GM19372 (cell line): ENCODE results near the gene PTBP3.
"Not testable (repeated sequence)": the region's sequence is repeated elsewhere in the genome, so short reads cannot be mapped to it uniquely, and the experiment has no call there.

Experiments
- ATAC-seq: cut with Tn5 transposase; IDR thresholded peaks from one replicate; pipeline ENCODE4 v1.9.1; 2021; ENCODE audit warnings: mild to moderate bottlenecking, low read depth, moderate library complexity; ENCODE audit not compliant: unreplicated experiment

PTBP3 gene

GRCh38 chr9:112323378-112323854, 10.0 kb downstream of the PTBP3 start:
- no peak for ATAC-seq

GRCh38 chr9:112322701-112323377, 10.6 kb downstream of the PTBP3 start:
- ATAC-seq = no peak

- no peak for ATAC-seq
These were observed 17.0 kb downstream of the PTBP3 start for GRCh38 chr9:112316258-112316943.

GRCh38 chr9:112315331-112316257, 17.8 kb downstream of the PTBP3 start:
- ATAC-seq = no peak

- no peak for ATAC-seq
These were observed 21.3 kb downstream of the PTBP3 start for GRCh38 chr9:112312139-112312538.

- ATAC-seq = no peak
These were observed 21.9 kb downstream of the PTBP3 start for GRCh38 chr9:112311497-112311896.

GRCh38 chr9:112310826-112311225, 22.6 kb downstream of the PTBP3 start:
- no peak for ATAC-seq

GRCh38 chr9:112308588-112308987, 24.8 kb downstream of the PTBP3 start:
- ATAC-seq = no peak

- ATAC-seq = no peak
These were observed 32.0 kb downstream of the PTBP3 start for GRCh38 chr9:112301420-112301819.

GRCh38 chr9:112299514-112299913, 33.9 kb downstream of the PTBP3 start:
- no peak for ATAC-seq

- ATAC-seq = no peak
These were observed 36.5 kb downstream of the PTBP3 start for GRCh38 chr9:112296929-112297328.

- no peak for ATAC-seq
These were observed 38.2 kb downstream of the PTBP3 start for GRCh38 chr9:112295174-112295573.

GRCh38 chr9:112288029-112288428, 45.4 kb downstream of the PTBP3 start:
- no peak for ATAC-seq

GRCh38 chr9:112286926-112287325, 46.5 kb downstream of the PTBP3 start:
- no peak for ATAC-seq

- no peak for ATAC-seq
These were observed 48.4 kb downstream of the PTBP3 start for GRCh38 chr9:112285056-112285455.

GRCh38 chr9:112283582-112284253, 49.7 kb downstream of the PTBP3 start:
- no peak for ATAC-seq

GRCh38 chr9:112282841-112283240, 50.6 kb downstream of the PTBP3 start:
- not testable (repeated sequence) for ATAC-seq

- ATAC-seq = no peak
These were observed 52.5 kb downstream of the PTBP3 start for GRCh38 chr9:112280904-112281303.

GRCh38 chr9:112279501-112279900, 53.9 kb downstream of the PTBP3 start:
- ATAC-seq = no peak

GRCh38 chr9:112278152-112278551, 55.3 kb downstream of the PTBP3 start:
- no peak for ATAC-seq
